GM21825 (cell line): ENCODE results near the gene CD96.
"Not testable (repeated sequence)": the region's sequence is repeated elsewhere in the genome, so short reads cannot be mapped to it uniquely, and the experiment has no call there.

ENCODE experiments used
- ATAC-seq: cut with Tn5 transposase; IDR thresholded peaks from one replicate; pipeline ENCODE4 v1.9.1; 2021; ENCODE audit warnings: mild to moderate bottlenecking, moderate library complexity; ENCODE audit not compliant: unreplicated experiment

Gene CD96

GRCh38 chr3:111561902-111562301 lies 19.9 kb downstream of the CD96 start:
- ATAC-seq = not testable (repeated sequence)

GRCh38 chr3:111566844-111567243 lies 24.8 kb downstream of the CD96 start:
- ATAC-seq = no peak

- ATAC-seq = no peak
Observed at GRCh38 chr3:111568355-111568754, 26.4 kb downstream of the CD96 start.

GRCh38 chr3:111568911-111569310 lies 26.9 kb downstream of the CD96 start:
- ATAC-seq = no peak

- ATAC-seq = no peak
Observed at GRCh38 chr3:111570404-111571030, 28.5 kb downstream of the CD96 start.

GRCh38 chr3:111571282-111571681 lies 29.3 kb downstream of the CD96 start:
- no peak for ATAC-seq

GRCh38 chr3:111571907-111572460 lies 30.0 kb downstream of the CD96 start:
- no peak for ATAC-seq

GRCh38 chr3:111577113-111577512 lies 35.1 kb downstream of the CD96 start:
- no peak for ATAC-seq

GRCh38 chr3:111577798-111578685 lies 36.0 kb downstream of the CD96 start:
- ATAC-seq = peak; percentile 97

- no peak for ATAC-seq
Observed at GRCh38 chr3:111578867-111579266, 36.9 kb downstream of the CD96 start.

- ATAC-seq = no peak
Observed at GRCh38 chr3:111579495-111579894, 37.5 kb downstream of the CD96 start.

GRCh38 chr3:111581403-111582119 lies 39.6 kb downstream of the CD96 start:
- no peak for ATAC-seq

GRCh38 chr3:111582120-111582474 lies 40.1 kb downstream of the CD96 start:
- no peak for ATAC-seq

GRCh38 chr3:111584744-111585143 lies 42.7 kb downstream of the CD96 start:
- no peak for ATAC-seq

- no peak for ATAC-seq
Observed at GRCh38 chr3:111585217-111585616, 43.2 kb downstream of the CD96 start.

- no peak for ATAC-seq
Observed at GRCh38 chr3:111588527-111588926, 46.5 kb downstream of the CD96 start.

GRCh38 chr3:111589303-111590142 lies 47.5 kb downstream of the CD96 start:
- no peak for ATAC-seq

GRCh38 chr3:111590143-111590491 lies 48.1 kb downstream of the CD96 start:
- no peak for ATAC-seq

GRCh38 chr3:111591555-111591954 lies 49.6 kb downstream of the CD96 start:
- no peak for ATAC-seq

- ATAC-seq = no peak
Observed at GRCh38 chr3:111592143-111592542, 50.1 kb downstream of the CD96 start.

GRCh38 chr3:111592936-111593335 lies 50.9 kb downstream of the CD96 start:
- ATAC-seq = no peak
